ENCODE data around the gene TOP1.
"Not testable (repeated sequence)": the region's sequence is repeated elsewhere in the genome, so short reads cannot be mapped to it uniquely, and the experiment has no call there.

Gene TOP1

GRCh38 chr20:41028359-41029149 is at the start of gene TOP1:
Gene TOP1, plus strand, starts transcription at chr20:41028822. Its CDS starts 246 bp downstream, at chr20:41029068.
- peak; percentile 92 for DNase-seq (ENCODE audit: low read depth)

- no peak for DNase-seq (ENCODE audit: low read depth)
Measured at GRCh38 chr20:40979247-40979646, 49.4 kb upstream of the TOP1 start.

GRCh38 chr20:40980106-40980827 is 48.4 kb upstream of the TOP1 start:
- no peak for DNase-seq (ENCODE audit: low read depth)

- DNase-seq (ENCODE audit: low read depth) = no peak
Measured at GRCh38 chr20:40980828-40981310, 47.8 kb upstream of the TOP1 start.

- no peak for DNase-seq (ENCODE audit: low read depth)
Measured at GRCh38 chr20:40982415-40983145, 46.0 kb upstream of the TOP1 start.

GRCh38 chr20:40983898-40984297 is 44.7 kb upstream of the TOP1 start:
- no peak for DNase-seq (ENCODE audit: low read depth)

- DNase-seq (ENCODE audit: low read depth) = no peak
Measured at GRCh38 chr20:40984496-40984895, 44.1 kb upstream of the TOP1 start.

- no peak for DNase-seq (ENCODE audit: low read depth)
Measured at GRCh38 chr20:40986774-40987173, 41.8 kb upstream of the TOP1 start.

- DNase-seq (ENCODE audit: low read depth) = no peak
Measured at GRCh38 chr20:40990542-40991120, 38.0 kb upstream of the TOP1 start.

- DNase-seq (ENCODE audit: low read depth) = no peak
Measured at GRCh38 chr20:40991181-40991889, 37.3 kb upstream of the TOP1 start.

GRCh38 chr20:40992349-40993113 is 36.1 kb upstream of the TOP1 start:
- DNase-seq (ENCODE audit: low read depth) = no peak

- no peak for DNase-seq (ENCODE audit: low read depth)
Measured at GRCh38 chr20:40993794-40994540, 34.7 kb upstream of the TOP1 start.

- DNase-seq (ENCODE audit: low read depth) = no peak
Measured at GRCh38 chr20:40996326-40996725, 32.3 kb upstream of the TOP1 start.

GRCh38 chr20:40997116-40997515 is 31.5 kb upstream of the TOP1 start:
- no peak for DNase-seq (ENCODE audit: low read depth)

GRCh38 chr20:40999841-41000240 is 28.8 kb upstream of the TOP1 start:
- no peak for DNase-seq (ENCODE audit: low read depth)

GRCh38 chr20:41000628-41001027 is 28.0 kb upstream of the TOP1 start:
- DNase-seq (ENCODE audit: low read depth) = no peak

GRCh38 chr20:41001497-41001896 is 27.1 kb upstream of the TOP1 start:
- DNase-seq (ENCODE audit: low read depth) = no peak

GRCh38 chr20:41002842-41003142 is 25.8 kb upstream of the TOP1 start:
- no peak for DNase-seq (ENCODE audit: low read depth)

- DNase-seq (ENCODE audit: low read depth) = no peak
Measured at GRCh38 chr20:41003143-41003935, 25.3 kb upstream of the TOP1 start.

GRCh38 chr20:41003936-41004294 is 24.7 kb upstream of the TOP1 start:
- not testable (repeated sequence) for DNase-seq (ENCODE audit: low read depth)
